ENCODE data around the gene SERINC1.

GRCh38 chr6:122449069-122449468, 22.5 kb downstream of the SERINC1 start:
- TF ChIP-seq CTCF (IDR thresholded peaks at IDR 0.05; ENCODE audit: borderline replicate concordance, extremely low read depth, low read length, poor library complexity, severe bottlenecking) (no peak), EZH2 (IDR thresholded peaks at IDR 0.05; ENCODE audit: borderline replicate concordance, low read depth, low read length, severe bottlenecking) (no peak)
